GM18505 (cell line): ENCODE data around the gene ACKR3.

Experiments used
- ATAC-seq: cut with Tn5 transposase; IDR thresholded peaks from one replicate; pipeline ENCODE4 v1.9.1; 2021; ENCODE audit not compliant: unreplicated experiment
- POLR2A ChIP-seq: IDR thresholded peaks from 4 replicates; pipeline ENCODE4 v1.6.1; 2011; ENCODE audit warnings: borderline replicate concordance; ENCODE audit not compliant: insufficient read depth, insufficient read length; ENCODE audit errors: extremely low read depth

ACKR3 gene

DNA sequence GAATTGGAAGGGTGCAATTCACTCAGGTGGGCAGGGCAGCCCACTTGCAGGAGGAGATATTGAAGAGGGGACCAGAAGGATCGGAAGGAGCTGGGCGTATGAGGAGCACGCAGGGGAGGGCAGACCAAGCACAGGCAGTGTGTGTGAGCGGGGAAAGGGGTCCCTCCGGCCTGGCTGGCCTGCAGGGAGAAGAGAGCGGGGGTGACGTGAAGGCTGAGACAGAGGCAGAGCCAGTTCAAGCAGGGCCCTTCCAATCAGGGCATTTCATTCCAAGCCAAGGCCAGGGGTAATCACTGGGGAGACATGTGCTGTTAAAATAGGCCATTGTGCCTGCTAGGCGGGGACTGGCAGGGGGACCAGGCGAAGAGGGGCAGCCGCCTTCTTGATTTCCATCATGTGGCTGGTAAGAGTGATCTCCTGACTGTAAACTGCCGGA, 62.2 kb downstream of the ACKR3 start:
- ATAC-seq = no peak
- TF ChIP-seq POLR2A = no peak
